Right lobe of liver (tissue), 6 donors: ENCODE results near the gene GRID1. TPM values are rescaled to one million over a fixed set of nuclear protein-coding genes. Genes with fewer than 3 reads are reported as not detected.

Experiments used
- ATAC-seq, 4 donors: fragments of 200-7000 bp; cut with Tn5 transposase; one replicate each; pipeline ENCODE4 v1.9.1; 2020; ENCODE audit warnings: mild to moderate bottlenecking in 4 of 4, moderate library complexity in 4 of 4
- DNase-seq, 3 donors: peaks; one replicate each; pipeline ENCODE4 v3.0.0-alpha.2; 2020
- H3K27ac ChIP-seq, 3 donors: fragments of 200-600 bp; one replicate each; pipeline ENCODE4 v1.8.0; 2022
- H3K27me3 ChIP-seq, 2 donors: fragments of 200-600 bp; one replicate each; pipeline ENCODE4 v1.8.0; 2022
- H3K36me3 ChIP-seq, 4 donors: fragments of 200-600 bp; sonication (generic) in 1 of 4; one replicate each; pipeline versions ENCODE4 v1.5.1 to v1.8.0; 2017 to 2022; ENCODE audit warnings: control low read depth in 1 of 4
- H3K4me1 ChIP-seq, 4 donors: fragments of 200-600 bp; sonication (generic) in 1 of 4; one replicate each; pipeline versions ENCODE4 v1.5.1 to v1.8.0; 2017 to 2022; ENCODE audit warnings: control low read depth in 1 of 4
- H3K4me3 ChIP-seq, 3 donors: fragments of 200-600 bp; one replicate each; pipeline ENCODE4 v1.8.0; 2022
- H3K9me3 ChIP-seq, 4 donors: fragments of 200-600 bp; sonication (generic) in 1 of 4; one replicate each; pipeline versions ENCODE4 v1.5.1 to v1.8.0; 2017 to 2022; ENCODE audit warnings: control low read depth in 1 of 4
- POLR2A ChIP-seq: fragments of 450-650 bp; IDR thresholded peaks from one replicate; pipeline ENCODE4 v1.6.1; 2017; ENCODE audit warnings: antibody characterized with exemption, mild to moderate bottlenecking
- WGBS: methylation state at CpG from one replicate; pipeline ENCODE4 v1.1.6; 2018; ENCODE audit warnings: low coverage, low lambda C conversion rate; ENCODE audit not compliant: insufficient coverage; ENCODE audit errors: missing lambda C conversion rate; 5-methylcytosine and 5-hydroxymethylcytosine counted together
- intact Hi-C, 2 donors: fragments of 100-400 bp; cut with DNase I; formaldehyde crosslinking; loops; one replicate each; pipeline versions ENCODE4 v1.11.2 to v1.14.1; 2022
- total RNA-seq, 6 experiments: library from RNA; depleted of rRNA in 2 of 6; stranded (reverse); fragments of >200 nt in 2 of 6; fragmentation: NEBNext Ultra II Directional in 3 of 6; extraction: Animal tissue kit (Norgen Biotek cat#: 25700) in 3 of 6; gene quantifications; one replicate each; pipeline versions ENCODE4 v1.1.0 to v1.2.4, GENCODE V29; 2016 to 2023
- TF ChIP-seq, protein P1 (sequence below), 4 donors: fragments of 200-600 bp in 3 of 4; fragments of 450-650 bp in 1 of 4; IDR thresholded peaks; one replicate each; pipeline versions ENCODE4 v1.5.1 to v1.8.0; 2016 to 2022; ENCODE audit warnings: antibody characterized with exemption in 4 of 4, mild to moderate bottlenecking in 2 of 4
- donor health status: DM: no; HTN: yes; CAD: no.
- donor health status: DM: no; HTN: no; CAD: no.
- donor health status: DM: no; HTN: no; CAD: no.
- donor health status: DM: no; HTN: yes; CAD: no.
- donor health status: DM: no; HTN: yes; CAD: no.

The GRID1 gene
- total RNA-seq, 6 experiments from 2014 or later, result 0.05 to 1.9 (median 0.81) TPM

DNA sequence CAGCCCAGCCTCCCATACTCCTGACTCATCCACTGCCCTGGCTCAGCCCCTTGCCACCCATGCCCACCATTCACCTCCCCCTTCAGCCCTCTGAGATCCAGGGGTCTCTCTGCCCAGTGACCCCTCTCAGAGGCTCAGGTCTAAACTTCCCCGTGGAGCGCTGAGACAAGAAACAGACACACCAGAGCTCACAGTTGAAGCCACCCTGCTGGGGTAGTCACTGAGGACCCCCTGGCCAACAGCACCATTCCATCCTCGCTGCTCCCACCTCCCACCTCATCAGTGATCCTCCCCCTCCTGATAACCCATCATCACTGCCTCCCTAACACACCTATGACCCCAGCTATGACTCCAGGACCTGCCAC is 100.7 kb downstream of the GRID1 start:
- WGBS, result 75% methylated on average over 2 of the region's 3 CpGs
- H3K9me3 ChIP-seq, result no peaks in the 10 kb centered on the region
- H3K4me1 ChIP-seq, result no peaks in the 10 kb centered on the region
- no peak overlapping the region for H3K27ac ChIP-seq
- peak in 1 of 3 donors; percentile 26 for DNase-seq
- intact Hi-C loops, result no loop called here
- ATAC-seq, result no peak
- no peaks in the 10 kb centered on the region for H3K36me3 ChIP-seq
- H3K27me3 ChIP-seq, result no peaks in the 10 kb centered on the region
- no peak for TF ChIP-seq POLR2A
- H3K4me3 ChIP-seq, result no peak overlapping the region

DNA sequence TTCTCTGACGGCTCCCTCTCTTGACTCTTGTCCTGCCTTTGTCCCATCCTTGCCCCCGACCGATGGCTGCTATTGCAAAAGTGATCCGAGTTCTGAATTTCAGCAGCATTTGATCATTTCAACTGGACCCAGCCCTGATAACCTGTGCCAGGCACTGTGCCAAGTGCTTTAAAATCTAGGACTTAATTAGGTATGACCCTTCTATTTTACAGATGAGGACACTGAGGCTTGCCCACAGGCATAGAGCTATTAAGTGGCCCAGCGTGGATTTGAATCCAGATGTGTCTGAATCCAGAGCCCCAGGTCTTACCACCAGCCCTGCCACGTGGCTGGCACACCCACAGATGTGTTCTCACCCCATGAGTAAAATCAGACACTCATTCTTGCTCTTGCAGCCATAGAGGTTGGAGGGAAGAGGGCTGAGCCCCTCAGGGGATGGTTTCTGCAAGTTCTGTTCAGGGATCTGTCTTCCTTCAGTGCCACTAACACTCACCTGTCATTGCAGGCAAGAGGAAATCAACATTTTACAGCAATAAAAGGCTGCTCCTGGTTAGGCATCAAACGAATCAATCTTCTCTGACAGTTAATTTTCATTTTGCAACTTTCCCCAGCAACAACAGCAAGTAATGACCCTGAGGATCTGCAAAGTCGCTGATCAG is 101.2 kb downstream of the GRID1 start:
- Histone ChIP-seq H3K4me3 (no peak overlapping the region), H3K36me3 (no peaks in the 10 kb centered on the region), H3K27ac (no peak overlapping the region), H3K27me3 (no peaks in the 10 kb centered on the region), H3K9me3 (no peaks in the 10 kb centered on the region), H3K4me1 (no peaks in the 10 kb centered on the region)
- ATAC-seq, result no peak
- peak in 2 of 3 donors; percentile 14 to 15 for DNase-seq
- TF ChIP-seq, protein P1, sequence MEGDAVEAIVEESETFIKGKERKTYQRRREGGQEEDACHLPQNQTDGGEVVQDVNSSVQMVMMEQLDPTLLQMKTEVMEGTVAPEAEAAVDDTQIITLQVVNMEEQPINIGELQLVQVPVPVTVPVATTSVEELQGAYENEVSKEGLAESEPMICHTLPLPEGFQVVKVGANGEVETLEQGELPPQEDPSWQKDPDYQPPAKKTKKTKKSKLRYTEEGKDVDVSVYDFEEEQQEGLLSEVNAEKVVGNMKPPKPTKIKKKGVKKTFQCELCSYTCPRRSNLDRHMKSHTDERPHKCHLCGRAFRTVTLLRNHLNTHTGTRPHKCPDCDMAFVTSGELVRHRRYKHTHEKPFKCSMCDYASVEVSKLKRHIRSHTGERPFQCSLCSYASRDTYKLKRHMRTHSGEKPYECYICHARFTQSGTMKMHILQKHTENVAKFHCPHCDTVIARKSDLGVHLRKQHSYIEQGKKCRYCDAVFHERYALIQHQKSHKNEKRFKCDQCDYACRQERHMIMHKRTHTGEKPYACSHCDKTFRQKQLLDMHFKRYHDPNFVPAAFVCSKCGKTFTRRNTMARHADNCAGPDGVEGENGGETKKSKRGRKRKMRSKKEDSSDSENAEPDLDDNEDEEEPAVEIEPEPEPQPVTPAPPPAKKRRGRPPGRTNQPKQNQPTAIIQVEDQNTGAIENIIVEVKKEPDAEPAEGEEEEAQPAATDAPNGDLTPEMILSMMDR (IDR thresholded peaks at IDR 0.05), result no peak
- no peak for TF ChIP-seq POLR2A
- intact Hi-C loops, result no loop called here
- 66% methylated on average over 6 of the region's 8 CpGs for WGBS

DNA sequence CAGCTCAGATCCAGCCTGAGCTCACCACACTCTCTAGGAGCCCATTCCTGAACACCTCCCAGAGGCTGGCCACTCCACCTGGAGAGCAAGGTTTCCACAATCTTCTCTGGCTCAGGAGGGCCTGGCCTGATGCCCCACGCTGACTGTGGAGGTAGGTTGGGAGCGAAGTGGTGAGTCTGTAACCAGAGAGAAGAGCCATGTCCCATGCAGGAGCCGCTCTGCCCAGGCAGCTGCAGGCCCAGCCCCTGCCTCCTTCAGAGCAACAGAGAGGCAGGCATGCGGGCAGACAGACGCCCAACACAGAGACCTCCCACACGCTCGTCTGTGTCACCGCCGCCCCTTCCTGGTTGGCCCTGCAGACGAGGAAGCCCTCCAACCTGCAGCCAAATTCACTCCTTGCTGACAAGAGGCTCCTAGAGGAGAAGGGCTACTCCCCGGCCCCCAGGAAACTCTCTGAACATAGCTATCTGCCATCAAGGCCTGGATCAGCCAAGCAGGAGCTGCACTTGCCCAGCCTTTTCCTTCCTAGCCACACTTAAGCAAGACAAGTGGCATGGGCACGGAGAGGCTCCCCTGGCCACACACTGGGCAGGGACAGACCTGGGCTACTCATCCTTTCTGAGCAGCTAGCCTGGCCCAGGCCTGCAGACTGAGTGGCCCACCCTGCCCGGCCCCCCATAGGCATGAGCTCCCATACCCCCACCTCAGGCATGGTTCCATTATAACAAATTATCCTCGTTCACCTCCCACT is 101.9 kb downstream of the GRID1 start:
- 64% methylated on average over 3 of the region's 14 CpGs for WGBS
- DNase-seq, result peak in 2 of 3 donors; percentile 24 to 28
- Histone ChIP-seq H3K27me3 (no peaks in the 10 kb centered on the region), H3K4me3 (no peak overlapping the region), H3K36me3 (no peaks in the 10 kb centered on the region), H3K9me3 (no peaks in the 10 kb centered on the region), H3K27ac (no peak overlapping the region), H3K4me1 (no peaks in the 10 kb centered on the region)
- TF ChIP-seq, protein P1 (IDR thresholded peaks at IDR 0.05), result no peak
- no peak for TF ChIP-seq POLR2A
- intact Hi-C loops, result no loop called here
- no peak for ATAC-seq

DNA sequence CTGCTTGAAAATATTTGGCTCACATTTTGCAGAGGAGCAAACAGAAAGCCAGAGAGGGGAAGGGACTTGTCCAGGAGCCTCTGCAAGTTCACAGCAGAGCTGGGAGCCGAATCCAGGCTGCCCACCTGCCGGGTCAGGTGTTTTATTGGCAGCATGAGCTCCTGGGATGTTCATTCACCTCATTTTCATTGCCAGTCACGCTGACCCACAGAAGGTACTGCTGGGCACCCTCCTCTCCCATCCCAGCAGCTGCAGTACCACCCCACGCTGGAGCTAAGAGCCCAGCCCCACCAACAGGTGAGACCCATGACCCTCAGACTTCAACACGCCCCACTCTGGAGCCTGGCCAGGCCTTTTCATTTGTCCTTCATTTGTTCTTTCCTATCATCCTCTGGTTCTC is 102.7 kb downstream of the GRID1 start:
- intact Hi-C loops, result no loop called here
- Histone ChIP-seq H3K27me3 (no peaks in the 10 kb centered on the region), H3K27ac (no peak overlapping the region), H3K4me3 (no peak overlapping the region), H3K4me1 (no peaks in the 10 kb centered on the region), H3K36me3 (no peaks in the 10 kb centered on the region), H3K9me3 (no peaks in the 10 kb centered on the region)
- DNase-seq (no peak), ATAC-seq (no peak)
- TF ChIP-seq POLR2A, result no peak
- TF ChIP-seq, protein P1 (IDR thresholded peaks at IDR 0.05), result no peak
- WGBS, result no CpG with 5 or more reads among the region's 5 CpGs

DNA sequence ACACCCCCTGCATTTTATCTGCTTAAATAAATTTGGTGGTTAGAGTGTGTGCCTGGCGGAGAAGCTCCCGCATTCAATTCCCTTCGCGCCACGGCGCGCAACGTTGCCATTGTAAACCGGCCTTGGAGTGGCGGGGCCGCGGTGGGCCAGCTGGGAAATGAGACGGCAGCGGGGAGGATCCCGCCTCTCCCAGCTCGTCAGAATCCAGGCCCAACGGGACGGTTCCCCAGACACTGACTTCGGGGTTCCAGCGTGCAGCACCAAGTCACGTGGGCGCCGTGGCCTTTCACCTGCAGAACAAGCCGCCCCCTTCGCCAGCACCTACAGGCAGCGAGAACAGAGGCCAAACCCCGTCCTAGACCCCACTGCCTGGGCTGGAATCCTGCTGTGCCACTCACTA is 103.4 kb downstream of the GRID1 start:
- WGBS, result 47% methylated on average over 17 of the region's 27 CpGs
- no peak for ATAC-seq
- intact Hi-C loops, result no loop called here
- peak in 1 of 3 donors; percentile 37 for DNase-seq
- Histone ChIP-seq H3K4me3 (no peak overlapping the region), H3K27ac (no peak overlapping the region), H3K27me3 (no peaks in the 10 kb centered on the region), H3K9me3 (no peaks in the 10 kb centered on the region), H3K4me1 (no peaks in the 10 kb centered on the region), H3K36me3 (no peaks in the 10 kb centered on the region)
- no peak for TF ChIP-seq POLR2A
- TF ChIP-seq, protein P1 (IDR thresholded peaks at IDR 0.05), result no peak
